DND-41 (cell line): Measurements from ENCODE around the gene EFCAB11.

Experiments used
- CTCF ChIP-seq: IDR thresholded peaks from 2 replicates; pipeline ENCODE4 v1.5.1; 2012; ENCODE audit warnings: borderline replicate concordance, low read length, moderate library complexity, mild to moderate bottlenecking; ENCODE audit not compliant: poor library complexity, severe bottlenecking; ENCODE audit errors: extremely low read depth
- EZH2 ChIP-seq: IDR thresholded peaks from 3 replicates; pipeline ENCODE4 v1.6.1; 2012; ENCODE audit warnings: borderline replicate concordance, low read depth, mild to moderate bottlenecking, moderate library complexity, low read length, inconsistent platforms; ENCODE audit not compliant: severe bottlenecking

DNA sequence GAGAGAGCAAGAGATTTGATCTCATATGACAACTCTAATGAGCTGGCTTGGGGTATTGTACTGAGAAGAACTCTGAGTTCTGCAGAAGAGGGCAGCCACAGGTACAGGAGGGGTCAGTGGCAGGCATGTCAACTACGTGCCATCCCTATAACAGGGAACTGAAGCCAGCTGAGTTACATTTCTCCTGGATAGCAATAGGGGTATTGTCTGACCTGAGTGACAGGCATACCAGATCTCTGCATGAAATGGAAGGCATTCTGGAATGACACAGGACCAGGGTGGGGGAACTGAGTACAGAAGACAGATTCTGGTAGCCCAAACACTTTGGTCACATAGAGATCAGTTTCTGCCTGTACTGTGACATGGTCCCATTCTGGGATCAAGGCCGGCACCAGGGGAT lies 35.8 kb downstream of the EFCAB11 start:
- TF ChIP-seq CTCF (no peak), EZH2 (no peak)
